ENCODE data around the gene DEPDC4.

The DEPDC4 gene

DNA sequence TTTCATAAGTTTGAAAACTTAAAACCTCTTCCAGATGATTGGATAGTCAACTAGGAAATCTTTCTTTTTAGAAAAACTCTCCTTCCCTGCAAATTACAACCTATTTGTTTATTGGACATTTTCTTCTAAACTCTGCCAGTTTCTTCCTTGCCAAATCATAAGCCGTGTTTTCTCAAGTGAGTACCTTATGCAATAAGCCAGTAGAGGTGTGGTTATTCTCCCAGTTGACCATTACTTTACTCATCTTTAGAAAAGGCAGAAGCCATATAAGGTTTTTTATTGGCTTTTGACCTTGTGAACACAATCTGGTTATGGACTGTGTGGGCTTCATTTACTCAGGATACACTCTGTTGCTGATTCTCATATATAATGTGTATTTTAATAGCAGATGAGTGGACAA is 51.7 kb downstream of the DEPDC4 start:
- no peak for DNase-seq (ENCODE audit: low read depth in 2 of 3, low spot score in 1 of 3)

DNA sequence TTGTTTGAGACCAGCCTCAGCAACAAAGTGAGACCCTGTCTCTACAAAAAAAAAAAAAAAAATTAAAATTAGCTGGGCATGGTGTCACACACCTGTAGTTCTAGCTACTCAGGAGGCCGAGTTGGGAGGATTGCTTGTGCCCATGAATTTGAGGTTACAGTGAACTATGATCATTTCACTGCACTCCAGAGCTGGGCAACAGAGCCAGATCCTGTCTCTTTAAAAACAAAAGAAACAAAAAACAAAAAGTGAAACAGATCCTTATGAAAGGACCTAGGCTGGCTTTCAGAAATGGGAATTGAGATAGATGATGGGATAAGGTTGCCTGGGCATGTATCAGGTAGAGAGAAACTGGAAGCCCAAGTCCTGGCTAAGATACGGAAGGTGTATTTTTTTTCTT is 52.4 kb downstream of the DEPDC4 start:
- no peak for DNase-seq (ENCODE audit: low read depth in 2 of 3, low spot score in 1 of 3)

DNA sequence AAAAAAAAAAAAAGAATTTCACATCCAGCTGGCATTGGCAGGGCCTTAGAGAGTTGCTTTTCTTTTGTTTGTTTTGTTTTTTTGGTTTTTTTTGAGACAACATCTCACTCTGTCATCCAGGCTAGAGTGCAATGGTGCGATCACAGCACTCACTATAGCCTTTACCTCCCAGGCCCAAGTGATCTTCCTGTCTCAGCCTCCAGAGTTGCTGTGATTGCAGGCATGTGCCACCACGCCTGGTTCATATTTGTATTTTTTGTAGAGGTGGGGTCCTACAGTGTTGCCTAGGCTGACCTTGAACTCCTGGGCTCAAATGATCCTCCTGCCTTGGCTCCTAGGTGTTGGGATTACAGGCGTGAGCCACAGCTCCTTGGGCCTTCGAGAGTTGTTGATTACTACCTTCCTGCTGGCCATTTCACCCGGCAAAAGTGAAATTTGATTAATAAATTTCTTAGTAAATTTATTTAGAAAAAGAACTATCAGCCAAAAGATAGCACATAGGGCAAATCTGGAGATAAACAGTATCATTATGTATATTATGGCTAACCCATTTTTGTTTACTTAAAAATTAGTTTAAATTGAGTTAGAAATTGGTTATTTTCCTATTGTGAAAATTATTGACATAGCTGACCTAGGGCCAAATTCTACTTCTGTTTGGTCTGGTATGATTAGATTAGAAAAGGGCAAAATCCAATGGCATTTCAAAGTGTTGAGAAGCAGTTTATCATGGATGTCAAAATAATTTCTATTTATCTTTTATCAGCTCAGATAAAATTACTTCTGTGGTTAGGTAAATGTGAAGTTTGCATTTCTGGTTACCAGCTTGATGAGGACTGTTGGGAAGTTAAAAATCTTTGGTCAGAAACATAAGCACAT is 53.6 kb downstream of the DEPDC4 start:
- DNase-seq (ENCODE audit: low read depth in 2 of 3, low spot score in 1 of 3): no peak

DNA sequence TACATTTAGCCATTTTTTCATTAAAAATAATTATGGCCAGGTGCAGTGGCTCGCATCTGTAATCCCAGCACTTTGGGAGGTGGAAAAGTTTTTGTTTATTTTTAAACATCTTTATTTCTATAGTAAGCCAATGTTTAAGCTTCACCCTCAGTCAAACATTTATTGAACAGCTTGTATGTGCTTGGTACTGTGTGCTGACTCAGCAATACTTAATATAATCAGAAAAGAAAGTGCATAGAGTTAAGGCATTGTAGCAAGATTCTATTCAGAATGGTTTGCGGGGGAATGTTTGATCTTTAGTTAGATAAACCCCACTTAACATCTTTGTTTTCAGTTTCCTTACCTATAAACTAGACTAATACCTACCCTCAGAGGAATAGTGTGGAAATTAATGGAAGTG is 55.2 kb downstream of the DEPDC4 start:
- DNase-seq (ENCODE audit: low read depth in 2 of 3, low spot score in 1 of 3): no peak

DNA sequence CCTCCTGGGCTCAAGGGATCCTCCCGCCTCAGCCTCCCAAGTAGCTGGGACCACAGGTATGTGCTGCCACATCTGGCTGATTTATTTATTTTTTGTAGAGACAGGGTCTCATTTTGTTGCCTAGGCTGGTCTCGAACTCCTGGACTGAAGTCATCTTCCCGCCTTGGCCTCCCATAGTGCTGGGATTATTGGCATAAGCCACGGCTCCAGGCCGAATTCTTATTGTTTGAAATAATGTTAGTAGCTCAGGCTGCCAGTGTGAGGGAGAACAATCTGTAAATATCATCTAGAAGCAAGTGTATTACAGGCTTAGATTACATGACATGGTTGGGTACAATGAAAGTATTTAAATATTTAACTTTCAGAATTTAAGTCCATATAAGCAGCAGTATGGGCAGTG is 58.0 kb downstream of the DEPDC4 start:
- DNase-seq (ENCODE audit: low read depth in 2 of 3, low spot score in 1 of 3): no peak

DNA sequence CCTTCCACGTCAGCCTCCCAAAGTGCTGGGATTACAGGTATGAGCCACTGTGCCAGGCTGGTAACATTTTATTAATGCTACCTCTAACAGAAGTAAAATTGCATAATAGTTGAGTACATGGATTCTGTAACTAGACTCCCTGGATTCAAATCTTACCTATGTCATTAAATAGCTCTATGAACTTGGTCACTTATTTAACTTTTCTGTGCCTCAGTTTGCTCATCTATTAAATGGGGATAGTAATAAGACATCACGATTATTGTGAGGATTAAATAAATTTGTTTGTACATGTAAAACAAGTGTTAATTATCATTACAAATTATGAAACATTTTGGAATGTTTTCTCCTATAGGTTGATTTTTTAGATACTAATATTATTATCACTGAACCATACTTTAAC is 59.6 kb downstream of the DEPDC4 start:
- DNase-seq (ENCODE audit: low read depth in 2 of 3, low spot score in 1 of 3): no peak

DNA sequence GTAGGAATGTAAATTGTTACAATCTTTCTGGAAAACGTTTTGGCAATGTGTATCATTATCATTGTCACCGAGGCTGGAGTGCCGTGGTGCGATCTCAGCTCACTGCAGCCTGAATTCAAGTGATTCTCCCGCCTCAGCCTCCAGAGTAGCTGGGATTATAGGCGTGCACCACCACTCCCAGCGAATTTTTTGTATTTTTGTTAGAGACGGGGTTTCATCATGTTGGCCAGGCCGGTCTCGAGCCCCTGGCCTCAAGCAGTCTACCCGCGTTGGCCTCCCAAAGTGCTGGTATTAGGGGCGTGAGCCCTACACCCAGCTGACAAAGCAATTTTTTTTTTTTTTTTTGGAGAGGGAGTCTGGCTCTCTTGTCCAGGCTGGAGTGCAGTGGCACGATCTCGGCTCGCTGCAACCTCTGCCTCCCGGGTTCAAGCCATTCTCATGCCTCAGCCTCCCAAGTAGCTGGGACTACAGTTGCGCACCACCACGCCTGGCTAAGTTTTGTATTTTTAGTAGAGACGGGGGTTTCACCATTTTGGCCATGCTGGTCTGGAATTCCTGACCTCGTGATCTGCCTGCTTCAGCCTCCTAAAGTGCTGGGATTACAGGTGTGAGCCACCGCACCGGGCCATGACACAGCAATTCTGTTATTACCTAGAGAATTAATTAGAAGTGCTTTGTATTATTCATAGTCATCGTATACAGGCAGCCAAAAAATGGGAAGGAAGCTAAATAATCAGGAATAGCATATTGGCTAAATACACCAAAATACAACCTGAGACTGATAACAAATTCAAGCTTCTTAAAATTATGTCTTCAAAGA is 65.1 kb downstream of the DEPDC4 start:
- no peak for DNase-seq (ENCODE audit: low read depth in 2 of 3, low spot score in 1 of 3)

DNA sequence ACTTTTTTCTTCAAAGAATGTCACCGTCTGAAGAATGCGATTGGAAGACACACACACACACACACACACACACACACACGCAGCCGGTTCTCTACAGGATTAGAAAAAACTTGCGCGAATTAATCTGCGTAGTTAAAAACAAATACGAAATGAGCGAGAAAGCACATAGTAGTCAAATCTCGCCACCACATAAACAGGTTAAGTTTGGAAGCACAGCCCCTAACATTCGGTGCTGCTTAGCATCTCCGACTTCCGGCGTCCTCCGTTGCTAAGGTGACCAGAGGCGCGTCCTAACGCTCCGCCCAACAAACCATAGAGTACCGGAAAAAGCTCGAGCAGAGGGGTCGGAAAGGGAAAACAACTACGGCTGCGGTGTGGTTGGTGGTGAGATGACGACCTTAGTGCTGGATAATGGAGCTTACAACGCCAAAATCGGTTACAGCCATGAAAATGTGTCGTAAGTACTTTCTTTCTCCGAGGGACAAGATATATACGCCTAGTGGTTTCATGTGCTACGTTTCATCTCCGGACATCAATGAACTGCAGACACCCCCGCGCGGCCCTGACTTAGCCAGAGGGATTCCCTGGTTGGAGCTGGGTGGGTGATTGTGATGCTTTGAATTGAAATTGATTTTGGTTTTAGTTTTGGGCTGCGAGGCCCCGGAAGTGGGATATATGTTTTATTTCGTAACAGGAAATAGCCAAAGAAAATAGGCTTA is 66.3 kb downstream of the DEPDC4 start, which contains the start of gene ACTR6:
ACTR6 (plus strand) TSS at position 353 of the 719 bp plus-strand sequence; CDS start at position 390, 37 bp downstream.
- DNase-seq (ENCODE audit: low read depth in 2 of 3, low spot score in 1 of 3): peak; percentile 91 to 93 (median 91)

DNA sequence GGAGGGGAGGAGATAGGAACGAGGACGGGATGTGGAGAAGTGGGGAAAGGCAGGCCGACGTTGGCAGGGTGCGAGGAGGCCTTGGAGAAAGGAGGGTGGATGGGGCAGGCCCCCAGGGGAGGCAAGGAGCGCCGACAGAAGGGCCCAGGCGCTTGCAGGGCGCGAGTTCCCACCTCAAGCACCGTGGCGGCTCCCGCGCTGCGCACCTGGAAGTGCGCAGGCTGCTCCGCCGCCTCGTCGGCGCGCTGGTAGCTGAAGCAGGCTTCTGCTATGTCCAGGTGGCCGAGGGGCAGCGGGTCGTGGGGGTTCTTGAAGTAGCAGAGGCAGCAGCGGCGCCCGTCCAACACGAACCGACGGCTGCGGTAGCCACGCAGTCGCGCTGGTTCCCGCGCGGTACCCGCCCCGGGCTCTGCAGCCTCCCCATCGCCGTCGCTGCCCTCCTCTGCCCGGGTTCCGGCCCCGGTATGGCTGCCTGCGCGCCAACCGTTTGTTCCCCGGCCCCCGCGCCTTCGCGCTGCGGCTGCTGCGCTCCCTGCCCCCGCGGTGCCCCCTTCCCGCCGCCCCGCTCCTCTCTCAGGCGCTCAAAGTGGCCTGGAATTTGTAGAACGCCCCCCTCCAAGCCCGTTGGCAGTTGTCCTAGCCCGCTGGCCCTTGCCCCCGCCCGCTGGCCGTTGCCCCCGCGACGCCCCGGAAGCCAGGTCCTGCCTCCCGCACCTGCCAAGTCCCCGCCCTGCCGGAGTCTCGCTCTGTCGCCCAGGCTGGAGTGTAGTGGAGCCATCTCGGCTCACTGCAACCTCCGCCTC is 67.3 kb downstream of the DEPDC4 start:
- DNase-seq (ENCODE audit: low read depth in 2 of 3, low spot score in 1 of 3): peak; percentile 63 to 72 (median 63)

DNA sequence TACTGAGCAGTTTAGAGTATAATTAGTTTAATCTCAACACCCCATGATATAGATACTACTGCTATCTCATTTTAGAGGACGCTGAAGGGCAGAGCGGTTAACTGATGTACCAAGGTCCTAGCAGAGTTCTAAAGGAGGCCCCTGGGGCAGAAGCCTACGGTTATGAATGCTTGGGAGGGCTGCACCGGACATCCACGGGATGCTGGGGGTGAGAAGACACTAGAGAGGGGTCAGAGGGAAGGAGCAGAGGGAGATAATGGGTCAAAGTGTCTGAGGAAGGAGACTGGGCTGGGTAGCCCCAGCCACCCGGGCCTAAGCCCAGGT is 67.9 kb downstream of the DEPDC4 start:
- DNase-seq (ENCODE audit: low read depth in 2 of 3, low spot score in 1 of 3): no peak

DNA sequence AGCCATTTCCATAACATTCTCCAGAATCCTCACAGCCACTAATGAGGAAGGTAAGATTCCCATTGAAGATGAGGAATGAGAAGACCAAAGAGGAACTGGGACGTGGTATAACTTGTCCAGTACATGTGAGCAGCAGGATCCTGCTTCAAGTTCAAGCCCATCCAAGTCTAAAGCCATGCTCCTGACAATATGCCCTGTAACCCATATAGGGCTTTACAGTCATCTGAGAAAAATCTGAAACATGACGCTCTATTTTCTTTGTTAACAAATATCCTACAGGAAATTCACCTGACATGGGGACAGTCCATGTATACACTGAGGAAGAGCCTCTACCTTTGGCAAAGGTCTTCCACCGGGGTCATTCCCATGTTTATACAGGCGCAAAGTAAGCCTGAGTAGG is 69.4 kb downstream of the DEPDC4 start:
- no peak for DNase-seq (ENCODE audit: low read depth in 2 of 3, low spot score in 1 of 3)

DNA sequence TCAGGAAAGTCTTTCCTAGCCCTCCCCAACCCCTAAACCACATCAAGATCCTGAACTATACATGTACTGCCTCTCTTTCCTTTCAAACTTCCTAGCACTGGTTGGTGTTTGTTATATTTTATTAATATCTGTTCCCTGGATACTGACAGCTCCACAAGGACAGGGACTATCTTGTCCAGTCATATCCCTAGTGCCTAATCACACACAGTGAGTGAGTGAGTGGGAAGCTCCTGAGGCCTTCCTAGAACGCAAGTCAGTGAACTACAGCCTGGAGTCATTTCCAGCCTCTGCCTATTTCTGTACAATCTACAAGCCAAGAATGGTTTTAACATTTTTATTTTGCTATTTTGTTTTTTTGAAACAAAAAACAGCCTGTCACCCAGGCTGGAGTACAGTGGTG is 73.8 kb downstream of the DEPDC4 start:
- no peak for DNase-seq (ENCODE audit: low read depth in 2 of 3, low spot score in 1 of 3)

Measured in stimulated activated CD4-positive, alpha-beta T cell treated with anti-CD3 and anti-CD28 coated beads, Interleukin-12 subunit alpha, Interleukin-12 subunit beta, amount 100 ng/mL, for 48 hours (primary cell).